ENCODE results near the gene EPHB2.
"Not testable (repeated sequence)": the region's sequence is repeated elsewhere in the genome, so short reads cannot be mapped to it uniquely, and the experiment has no call there.

Gene EPHB2

DNA sequence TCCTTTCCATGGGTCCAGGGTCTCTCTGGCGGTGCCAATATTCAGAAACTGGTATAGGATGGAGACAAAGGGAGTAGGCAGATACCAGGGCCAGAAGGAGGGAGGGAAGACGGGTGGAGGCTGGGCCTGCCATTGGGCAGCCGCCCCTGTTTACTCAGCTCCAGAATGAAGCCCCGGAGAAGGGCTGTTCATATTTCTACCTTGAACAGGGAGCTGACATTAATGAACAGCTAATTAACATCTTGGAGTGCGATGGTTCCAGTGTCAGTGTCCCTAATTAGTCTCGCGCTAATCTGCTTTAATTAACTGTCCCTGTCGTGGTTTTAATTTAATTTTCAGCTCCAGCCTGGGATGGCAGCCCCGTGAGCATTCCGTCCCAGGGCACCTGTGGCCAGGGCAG lies 113.8 kb downstream of the EPHB2 start:
- DNase-seq = no peak

DNA sequence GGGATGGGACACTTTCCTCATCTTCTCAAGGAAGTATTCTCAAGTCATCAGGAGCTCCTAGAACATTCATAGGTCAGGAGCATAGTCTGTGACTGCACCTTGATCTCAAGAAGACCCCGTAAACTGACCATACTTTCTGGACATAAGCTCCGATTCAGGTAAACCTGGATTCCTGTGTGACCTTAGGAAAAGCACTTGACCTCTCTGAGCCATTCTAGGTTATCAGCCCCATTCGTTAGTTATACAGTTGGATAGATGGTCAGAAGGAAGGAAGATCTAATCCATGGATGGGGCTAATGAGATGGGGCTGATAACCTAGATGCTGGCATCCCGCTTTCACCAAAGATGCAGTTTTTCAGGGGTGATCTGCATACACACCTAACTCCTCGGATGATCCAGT lies 114.3 kb downstream of the EPHB2 start:
- no peak for DNase-seq

DNA sequence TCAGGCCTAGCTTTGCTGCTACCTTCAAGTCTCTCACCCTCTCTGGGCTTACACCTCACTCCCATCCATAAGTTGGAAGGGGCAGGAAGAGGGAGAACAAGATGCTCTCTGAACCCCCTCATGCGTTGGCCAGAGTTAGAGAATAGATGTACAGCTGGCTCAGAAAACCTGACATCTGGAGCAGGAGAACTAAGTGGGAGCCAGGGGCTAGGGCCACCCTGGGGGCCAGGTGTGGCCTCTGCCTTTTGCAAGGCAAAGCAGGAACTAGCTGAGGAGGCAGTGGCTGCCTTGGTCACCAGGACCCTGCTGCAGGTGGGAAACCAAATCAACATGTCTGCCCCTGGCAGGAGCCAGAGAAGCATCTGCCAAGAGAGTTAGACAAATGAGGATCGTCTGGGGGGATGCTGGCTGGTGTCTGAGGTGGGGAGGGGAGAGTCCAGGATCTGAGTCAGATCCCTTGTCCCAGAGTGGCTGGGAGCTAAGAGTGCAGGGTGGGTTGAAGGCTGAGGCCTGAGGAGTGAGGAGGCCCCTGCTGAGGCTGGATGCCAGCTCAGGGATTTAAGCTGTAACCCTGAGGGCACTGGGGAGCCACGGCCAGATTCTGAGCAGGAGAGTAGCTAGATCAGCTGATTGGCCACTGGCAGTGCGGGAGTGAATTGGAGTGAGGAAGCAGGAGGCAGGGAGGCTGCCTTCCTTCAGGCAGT lies 115.0 kb downstream of the EPHB2 start:
- no peak for DNase-seq

DNA sequence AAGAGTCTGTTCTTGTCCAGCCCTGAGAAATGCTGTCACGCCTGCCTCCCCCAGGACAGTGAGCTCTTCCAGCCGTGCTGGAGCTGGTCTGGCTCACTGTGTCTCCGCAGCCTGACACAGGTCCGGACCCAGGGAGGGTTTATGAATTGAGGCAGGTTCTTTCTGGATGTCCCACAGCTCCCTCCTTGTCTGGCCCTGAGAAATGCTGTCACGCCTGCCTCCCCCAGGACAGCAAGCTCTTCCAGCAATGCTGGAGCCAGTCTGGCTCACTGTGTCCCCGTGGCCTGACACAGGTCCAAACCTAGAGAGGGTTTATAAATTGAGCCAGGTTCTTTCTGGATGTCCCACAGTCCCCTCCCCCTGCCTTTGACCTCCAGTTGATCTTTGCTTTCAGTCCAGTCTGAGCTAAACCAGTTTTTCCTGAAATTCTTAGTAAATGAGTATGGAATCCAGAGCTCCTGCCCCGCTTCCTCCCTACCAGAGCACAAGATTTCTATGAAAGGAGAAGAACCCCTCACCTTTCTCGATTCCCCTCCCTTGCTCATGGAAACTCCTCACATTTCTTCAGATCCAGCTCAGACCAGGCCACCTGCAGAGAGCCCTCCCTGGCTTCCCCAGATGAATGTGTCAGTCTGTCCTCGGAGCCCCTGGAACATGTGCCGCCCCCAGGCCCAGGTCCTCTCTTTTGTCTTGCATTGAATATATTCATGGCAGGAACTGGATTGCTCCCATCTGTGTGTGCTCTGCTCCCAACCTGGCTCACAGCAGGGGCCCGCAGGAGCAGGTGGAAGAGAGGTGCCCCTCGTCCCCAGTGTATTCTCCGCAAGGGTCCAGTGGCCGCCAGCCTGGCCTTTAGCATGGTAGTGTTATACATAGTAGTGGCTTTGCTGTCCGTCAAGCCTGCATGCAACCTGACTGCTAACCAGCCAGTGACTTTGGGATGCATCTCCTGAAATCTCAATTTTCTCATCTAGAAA lies 116.3 kb downstream of the EPHB2 start:
- DNase-seq = no peak

DNA sequence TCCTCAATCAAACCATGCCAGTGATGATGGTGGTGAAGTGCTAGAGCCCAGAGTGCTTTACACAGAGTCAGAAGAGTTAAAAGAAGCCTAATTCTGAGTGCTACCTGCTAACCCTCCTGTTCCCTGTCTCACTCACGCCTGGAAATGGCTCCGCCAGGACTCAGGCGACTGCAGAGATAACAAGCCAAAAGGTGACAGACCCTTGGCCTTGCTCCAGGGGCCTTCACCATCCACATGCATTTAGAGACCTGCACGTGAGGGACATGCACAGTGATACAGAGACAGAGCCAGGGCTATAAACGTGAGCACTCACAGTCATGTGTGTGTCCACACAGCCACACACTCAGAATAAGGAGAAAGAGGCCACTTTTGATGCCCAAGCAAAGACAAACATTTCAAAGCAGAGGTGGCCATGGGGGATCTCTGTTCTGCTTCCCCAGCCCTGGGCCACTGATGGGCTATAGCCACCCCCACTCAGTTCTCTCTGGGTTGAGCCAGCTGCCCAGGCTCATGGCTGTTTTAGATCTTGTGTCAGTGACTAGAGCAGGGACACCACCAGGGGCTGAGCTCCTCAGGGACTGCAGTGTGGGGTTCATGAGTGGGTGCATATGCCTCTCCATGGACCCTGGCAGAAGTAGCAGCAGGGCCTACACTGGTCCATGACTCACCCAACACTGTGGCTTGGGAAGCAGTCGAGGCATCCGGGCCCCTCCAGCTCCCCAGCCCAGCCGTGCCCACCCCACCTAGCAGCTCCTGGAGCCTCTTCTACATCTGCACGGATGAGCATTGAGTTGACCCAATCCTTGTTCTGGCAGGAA lies 117.2 kb downstream of the EPHB2 start:
- DNase-seq = no peak

DNA sequence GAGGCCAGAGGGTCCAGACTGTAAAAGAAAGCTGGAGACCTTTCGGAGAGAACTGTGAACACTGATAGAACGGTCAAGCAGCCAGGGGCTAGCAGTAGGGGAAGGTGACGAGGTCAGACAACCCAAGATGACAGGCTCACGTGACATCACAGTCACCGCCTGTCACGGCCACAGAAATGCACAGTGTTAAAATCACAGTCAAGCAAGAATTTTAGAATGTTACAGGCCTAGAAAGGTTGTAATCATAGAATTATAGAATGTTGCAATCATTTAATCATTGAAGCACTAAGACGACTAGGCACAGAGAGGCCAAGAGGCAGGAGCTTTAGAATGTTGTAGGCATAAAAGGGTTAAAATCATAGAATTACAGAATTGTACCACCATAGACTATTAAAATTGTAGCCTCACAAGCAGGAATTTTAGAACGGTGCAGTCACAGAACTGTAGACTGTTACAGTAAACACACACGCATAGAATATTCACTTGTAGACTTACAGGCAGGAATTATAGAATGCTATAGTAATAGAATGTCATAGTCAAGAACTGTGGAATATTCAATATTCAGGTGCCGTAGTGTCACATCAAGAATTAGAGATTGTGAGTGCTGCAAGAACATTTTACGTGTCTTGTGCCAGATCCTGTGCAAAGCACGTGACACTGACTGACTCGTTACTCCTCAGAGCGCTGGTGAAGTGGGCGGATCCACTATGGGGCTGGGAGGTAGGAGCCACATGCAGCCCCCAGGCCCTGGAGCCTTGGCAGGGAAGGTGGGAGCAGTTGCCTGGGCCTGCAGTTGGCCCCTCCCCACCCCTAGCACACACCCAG lies 118.1 kb downstream of the EPHB2 start:
- no peak for DNase-seq

DNA sequence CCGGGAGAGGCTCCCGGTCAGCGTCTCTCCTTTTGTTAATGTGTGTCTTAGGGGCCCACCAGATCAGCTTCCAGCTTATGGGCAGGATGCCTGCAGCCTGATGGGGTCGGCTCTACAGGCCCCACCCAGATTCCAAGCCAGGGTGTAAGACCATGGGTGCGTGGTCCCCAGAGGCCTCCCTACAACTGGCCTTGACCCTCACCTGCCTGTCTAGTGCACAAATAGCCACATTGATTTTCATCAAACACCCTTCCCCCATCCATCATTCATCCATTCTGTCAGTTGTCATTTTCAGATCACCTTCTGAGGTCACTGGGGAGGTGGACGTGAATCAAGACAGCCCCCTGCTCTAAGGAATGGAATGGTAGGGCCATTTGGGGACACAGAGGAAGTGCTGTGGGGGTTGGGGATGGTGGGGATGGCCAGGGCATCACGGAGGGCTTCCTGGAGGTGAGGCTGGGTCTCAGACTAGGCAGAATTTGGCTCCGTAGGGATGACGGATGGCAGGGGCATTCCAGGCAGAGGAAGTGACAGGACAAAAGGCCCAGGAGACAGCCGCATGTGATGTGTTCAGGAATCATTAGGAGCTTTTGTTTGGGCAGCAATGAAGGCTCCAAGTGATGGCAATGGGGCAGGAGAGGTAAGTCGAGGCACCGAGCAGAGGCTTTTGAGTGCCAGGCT lies 118.8 kb downstream of the EPHB2 start:
- DNase-seq = no peak

DNA sequence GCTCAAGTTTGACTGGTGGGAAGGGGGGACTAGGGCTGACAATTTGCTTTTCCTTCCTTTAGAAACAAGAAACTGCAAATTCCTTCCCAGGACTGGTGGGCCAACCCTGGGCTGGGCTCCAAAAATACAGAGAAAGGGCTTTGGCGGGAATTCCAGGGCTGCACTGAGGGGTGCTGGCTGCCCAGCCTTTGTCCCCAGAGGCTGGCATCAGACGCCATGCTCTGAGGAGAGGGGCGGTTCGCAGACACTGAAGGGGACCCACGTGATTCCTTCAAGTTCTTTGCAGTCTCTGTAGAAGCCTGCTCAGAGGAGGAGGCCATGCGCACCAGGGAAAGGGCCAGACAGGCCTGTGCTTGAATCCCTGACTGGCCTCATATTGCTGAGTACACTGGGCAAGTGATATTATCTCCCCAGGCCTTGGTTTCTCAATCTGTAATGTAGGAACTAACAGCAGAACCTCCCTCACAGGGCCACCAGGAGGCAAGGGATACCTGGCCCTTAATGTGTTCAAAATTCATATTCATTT lies 119.5 kb downstream of the EPHB2 start:
- DNase-seq = no peak

DNA sequence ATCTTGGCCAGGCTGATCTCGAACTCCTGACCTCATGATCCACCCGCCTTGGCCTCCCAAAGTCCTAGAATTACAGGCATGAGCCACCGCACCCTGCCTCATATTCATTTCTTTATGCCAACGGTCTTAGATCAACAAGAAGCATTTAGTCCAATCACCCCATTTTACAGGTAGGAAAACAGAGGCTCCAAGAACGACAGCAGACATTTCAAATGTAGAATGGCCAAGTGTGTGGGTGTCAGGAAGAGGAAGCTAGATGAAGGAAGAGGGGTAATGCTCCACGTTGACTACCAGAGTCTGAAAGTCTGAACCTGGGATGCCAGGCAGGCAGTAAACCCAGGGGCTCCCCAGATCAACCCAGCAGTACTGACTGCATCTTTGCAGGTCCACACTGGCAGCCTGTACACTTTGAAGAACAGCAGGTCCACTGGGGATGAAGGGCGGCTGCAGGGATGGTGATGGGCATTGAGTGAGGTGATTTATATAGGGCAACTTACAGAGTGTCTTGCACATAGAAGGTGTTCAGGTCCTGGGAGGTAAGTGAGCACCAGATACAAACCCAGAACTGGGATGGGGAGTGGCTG lies 120.2 kb downstream of the EPHB2 start:
- no peak for DNase-seq

DNA sequence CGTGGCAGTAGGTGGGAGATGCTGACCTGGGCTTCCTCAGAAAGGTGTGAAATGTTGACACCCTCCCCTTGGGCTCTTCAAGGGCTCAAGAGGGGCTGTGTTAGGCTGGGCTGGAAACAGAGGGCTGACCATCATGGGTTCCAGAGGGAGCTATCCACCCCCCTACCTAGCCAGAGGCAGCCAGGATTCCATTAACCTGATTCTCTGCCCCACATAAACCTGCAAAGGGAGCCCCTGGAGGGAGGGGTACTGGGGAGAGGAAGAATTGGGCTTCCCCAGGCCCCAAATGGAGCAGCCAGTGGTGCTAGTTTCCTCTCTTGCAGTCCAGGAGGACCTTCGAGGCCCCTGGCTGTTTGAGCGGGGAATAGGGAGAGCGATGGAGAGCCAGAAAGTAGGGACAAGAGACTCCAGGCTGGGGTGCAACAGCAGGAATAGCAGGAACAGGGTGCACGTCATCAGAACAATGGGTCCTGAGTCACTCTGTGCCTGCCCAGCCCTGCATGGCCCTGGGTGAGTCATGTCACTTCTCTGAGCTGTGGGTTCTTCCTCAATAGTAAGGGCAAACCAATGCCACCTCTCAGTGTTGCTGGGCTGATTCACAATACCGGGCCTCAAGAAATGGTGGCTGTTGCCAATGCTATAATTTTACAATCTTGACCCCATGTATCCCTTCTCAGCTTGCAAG lies 121.2 kb downstream of the EPHB2 start:
- no peak for DNase-seq

DNA sequence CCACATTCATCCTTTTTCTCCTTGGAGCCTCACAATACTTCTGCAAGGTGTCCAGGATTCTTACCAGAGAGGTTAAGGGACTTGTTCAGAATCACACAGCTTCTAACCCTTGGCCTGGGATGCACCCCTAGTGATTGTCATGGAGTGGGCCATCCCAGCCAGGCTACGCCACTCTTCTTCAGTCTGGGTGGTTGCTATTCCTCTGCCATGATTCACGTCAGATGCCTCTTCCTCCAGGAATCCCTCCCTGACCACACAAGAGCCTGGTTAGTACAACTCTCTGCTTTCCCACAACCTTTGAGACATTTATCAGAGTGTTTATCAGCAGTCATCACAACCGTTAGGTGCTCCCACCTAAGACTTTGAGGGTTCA lies 121.8 kb downstream of the EPHB2 start:
- DNase-seq = no peak

DNA sequence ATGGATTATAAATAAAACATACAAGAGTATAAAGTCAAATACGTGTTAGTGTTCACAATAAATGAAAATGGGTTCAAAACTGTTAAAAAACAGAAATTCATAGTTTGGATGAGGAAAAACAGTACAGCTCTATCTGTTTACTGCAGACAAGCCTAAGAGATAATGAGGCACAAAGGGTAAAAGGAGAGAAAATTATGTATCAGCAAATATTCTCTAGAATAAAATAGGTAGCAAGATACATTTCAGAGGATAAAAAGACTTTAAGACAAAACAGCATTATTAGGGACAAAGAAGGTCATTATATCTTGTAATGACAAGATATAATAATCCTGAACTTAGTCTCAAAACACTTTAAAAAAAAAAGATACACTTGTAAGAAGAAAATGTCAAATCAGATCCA lies 123.1 kb downstream of the EPHB2 start:
- no peak for DNase-seq

DNA sequence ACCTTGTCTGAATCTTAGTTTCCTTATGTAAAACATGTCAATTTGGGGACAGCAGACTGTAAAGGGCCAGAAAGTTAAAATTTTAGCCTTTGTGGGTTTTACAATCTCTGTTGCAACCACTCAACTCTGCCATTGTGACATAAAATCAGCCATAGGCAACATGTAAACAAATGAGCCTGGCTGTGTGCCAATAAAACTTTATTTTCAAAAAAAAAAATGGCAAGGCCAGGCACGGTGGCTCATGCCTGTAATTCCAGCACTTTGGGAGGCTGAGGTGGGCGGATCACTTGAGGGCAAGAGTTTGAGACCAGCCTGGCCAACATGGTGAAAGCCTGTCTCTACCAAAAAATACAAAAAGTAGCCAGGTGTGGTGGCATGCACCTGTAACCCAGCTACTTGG lies 123.8 kb downstream of the EPHB2 start:
- DNase-seq = not testable (repeated sequence)

DNA sequence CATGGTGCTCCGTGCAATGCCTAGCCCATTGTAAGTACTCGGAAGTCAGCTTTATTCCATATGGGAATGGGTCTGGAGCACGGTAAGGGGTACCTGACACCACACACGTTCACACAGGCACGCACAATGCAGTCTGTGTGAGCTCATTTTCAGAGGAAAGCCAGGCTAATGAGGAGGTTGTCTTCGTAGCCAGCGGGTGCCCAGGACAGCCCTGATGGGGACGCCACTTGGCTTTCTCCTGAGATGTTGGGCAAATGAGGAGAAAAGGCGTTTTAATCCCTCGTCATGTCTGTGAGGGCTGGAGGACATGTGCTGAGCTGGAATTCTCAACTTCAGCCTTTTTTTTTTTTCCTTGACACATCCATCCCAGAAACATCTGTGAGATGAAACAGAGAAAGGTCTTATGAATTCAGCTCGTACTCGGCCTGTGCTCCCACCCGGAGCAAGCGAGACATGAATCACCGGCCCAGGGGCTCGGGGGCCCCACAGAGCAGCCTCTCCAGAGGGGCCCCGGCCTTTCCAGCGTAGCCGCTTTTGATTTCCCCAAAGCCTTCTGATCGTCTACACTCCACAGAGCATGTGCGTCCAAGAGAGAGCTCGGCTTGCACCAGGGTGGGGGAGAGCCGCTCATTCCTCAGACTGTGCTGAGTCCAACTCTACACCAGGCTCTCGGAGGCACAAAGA lies 125.1 kb downstream of the EPHB2 start:
- no peak for DNase-seq

DNA sequence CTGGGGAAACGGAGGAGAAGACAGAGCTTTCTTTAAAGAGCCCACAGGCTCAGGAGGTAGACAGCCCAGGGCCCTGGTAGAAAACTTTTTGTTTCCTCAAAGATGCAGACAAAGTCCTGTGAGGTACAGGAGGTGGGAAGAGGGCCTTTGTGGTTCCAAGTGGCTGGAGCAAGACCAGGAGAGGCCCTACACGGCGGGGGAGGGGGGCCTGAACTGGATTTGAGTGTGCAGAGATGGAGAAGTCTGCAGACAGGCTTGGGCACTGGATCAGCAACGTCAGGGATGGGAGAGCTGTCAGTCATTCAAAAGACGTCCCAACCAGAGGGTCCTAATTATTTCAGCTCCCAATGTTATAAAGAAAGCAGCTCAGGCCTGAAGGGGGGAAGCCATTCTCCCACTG lies 126.2 kb downstream of the EPHB2 start:
- no peak for DNase-seq

DNA sequence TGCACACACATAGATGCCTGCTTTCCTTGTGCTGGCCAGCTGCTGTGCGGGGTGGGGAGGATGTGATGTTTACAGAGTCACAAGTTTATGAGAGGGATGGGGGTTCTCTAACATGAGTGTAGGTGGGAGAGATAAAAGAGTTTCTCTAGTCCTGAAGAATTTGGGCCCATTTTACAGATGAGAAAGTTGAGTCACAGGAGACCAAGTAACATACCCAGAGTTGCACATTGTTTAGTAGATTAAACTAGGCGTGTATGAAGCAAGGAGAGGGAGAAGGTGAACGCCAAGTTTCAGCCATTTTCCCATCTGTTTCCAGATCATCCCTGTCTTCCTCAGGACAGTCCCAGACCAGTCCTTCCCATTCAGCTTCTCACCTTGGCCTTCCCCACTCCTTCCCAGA lies 126.7 kb downstream of the EPHB2 start:
- DNase-seq = no peak

DNA sequence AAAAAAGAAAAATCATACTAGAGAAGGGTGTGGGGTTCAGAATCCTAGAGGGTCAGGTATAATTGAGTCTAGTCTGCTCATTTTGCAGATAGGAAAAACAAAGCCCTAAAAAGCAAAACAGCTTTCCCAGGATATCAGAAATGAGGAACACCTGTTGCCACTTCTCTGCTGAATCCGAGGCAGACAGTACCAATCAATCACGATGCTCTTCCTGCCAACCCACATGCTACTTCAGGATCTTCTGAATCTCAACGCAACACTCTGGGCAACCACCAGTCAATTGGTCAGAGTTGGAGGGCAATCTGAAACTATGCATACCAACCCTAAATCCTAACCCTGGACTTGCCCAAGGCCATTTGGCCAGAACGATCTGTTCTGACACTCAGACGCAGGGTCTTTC lies 128.3 kb downstream of the EPHB2 start:
- no peak for DNase-seq

DNA sequence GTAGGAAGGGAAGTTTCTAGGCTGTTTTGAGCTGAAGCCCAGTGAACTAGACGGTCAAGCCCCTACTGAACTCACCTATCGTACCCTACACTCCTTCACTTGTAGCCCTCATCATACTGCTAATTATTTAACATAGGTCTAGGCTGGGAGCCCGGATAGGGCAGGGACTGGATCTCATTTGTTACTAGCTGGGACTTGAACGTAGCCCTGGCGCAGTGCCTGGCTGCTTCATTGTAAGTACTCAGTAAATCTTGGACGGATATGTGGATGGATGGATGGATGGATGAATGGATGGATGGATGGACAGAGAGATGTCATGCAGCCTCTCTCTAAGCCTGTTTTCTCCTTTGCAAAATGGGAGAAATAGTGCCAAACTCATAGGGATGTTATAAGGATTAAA lies 129.2 kb downstream of the EPHB2 start:
- no peak for DNase-seq

DNA sequence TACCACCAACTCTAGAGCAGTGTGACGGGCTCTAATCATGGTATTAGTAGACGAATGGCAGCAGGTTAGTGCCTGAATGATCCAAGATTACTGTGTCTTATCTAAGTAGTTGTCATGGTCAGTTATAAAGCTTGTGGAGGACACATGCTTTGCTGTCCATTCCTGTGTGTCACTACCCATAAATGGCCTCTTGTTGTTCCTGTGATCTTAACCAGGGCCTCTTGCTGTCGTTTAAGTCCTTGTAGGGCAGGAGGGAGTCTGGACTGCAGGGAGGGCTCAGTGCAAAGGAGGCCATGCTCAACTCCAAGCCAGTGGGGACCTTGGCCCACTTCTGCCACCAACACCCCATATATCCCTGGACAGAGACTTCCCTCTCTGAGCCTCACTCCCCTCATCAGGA lies 130.5 kb downstream of the EPHB2 start:
- DNase-seq = no peak

DNA sequence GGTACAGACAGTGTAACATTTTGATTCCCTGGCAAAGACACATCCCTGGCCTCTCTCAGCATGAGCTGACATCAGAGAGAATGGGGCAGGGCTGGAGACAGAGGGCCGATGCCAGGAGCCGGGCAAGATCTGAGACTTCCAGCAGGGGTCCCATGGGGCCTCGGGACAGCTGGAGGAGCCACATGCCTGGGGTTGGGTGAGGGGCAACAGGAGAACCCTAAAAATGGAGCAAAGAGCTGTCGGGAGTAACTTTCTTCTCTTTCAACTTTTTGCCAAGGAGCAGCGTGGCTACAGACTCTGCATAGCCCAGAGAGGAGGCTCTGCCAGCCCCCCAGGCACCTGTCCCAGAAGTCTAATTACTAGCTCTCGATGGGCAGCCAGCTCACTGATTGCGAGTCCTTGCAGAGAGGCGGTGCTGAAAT lies 131.2 kb downstream of the EPHB2 start:
- DNase-seq = no peak
